ENCODE measurements around the gene DDX25.

The DDX25 gene

GRCh38 chr11:125887373-125888324 is 16.7 kb upstream of the DDX25 start, which contains the start of gene HYLS1:
Gene HYLS1 (plus strand): TSS chr11:125887668. CDS start chr11:125899369, 11,701 bp downstream.
- peak; percentile 77 for DNase-seq (ENCODE audit: low spot score)
- WGBS, 2 donors (ENCODE audit: extremely low coverage in 2 of 2, insufficient read length in 2 of 2, insufficient replicate concordance in 1 of 2) = no CpG with 5 or more reads among the region's 91 CpGs
- Histone ChIP-seq H2BK12ac (ENCODE audit: low read length) (peak within 1 kb of the TSS; percentile 84), H3K23ac (ENCODE audit: low read depth, low read length, poor library complexity) (peak within 1 kb of the TSS; percentile 97), H3K36me3 (replicated peaks in 1 of 2; ENCODE audit: control insufficient read depth in 2 of 2, insufficient read depth in 2 of 2, low read length in 2 of 2) (peaks cover 0 to under 1% of the 10 kb centered on the region in 2 donors), H3K4me3 (ENCODE audit: low read length in 2 of 2) (peak within 1 kb of the TSS in 1 of 2 donors; percentile 87), H4K8ac (ENCODE audit: low read depth, low read length) (peak within 1 kb of the TSS; percentile 52), H2BK120ac (ENCODE audit: low read depth, low read length) (no peak within 1 kb of the TSS), H3K18ac (ENCODE audit: low read length) (peak within 1 kb of the TSS; percentile 99), H3K14ac (ENCODE audit: low read length) (peak within 1 kb of the TSS; percentile 97), H2AFZ (ENCODE audit: low read length) (peak within 1 kb of the TSS; percentile 77), H2BK15ac (ENCODE audit: low read length) (peak within 1 kb of the TSS; percentile 100), H3K4ac (ENCODE audit: low read length) (peak within 1 kb of the TSS; percentile 76), H3K9me3 (replicated peaks in 1 of 2; ENCODE audit: control insufficient read depth in 2 of 2, insufficient read depth in 1 of 2, low read depth in 1 of 2, low read length in 2 of 2) (peaks cover 4 to 14% of the 10 kb centered on the region in 2 donors), H3K4me2 (ENCODE audit: insufficient read depth, low read length, poor library complexity, severe bottlenecking) (peak within 1 kb of the TSS; percentile 81), H4K91ac (ENCODE audit: low read depth, low read length, poor library complexity) (peak within 1 kb of the TSS; percentile 72), H2BK5ac (ENCODE audit: low read length) (peak within 1 kb of the TSS; percentile 88), H3K79me1 (ENCODE audit: low read depth, low read length) (no peaks in the 10 kb centered on the region), H3K4me1 (ENCODE audit: control insufficient read depth in 2 of 2, insufficient read depth in 1 of 2, low read depth in 1 of 2, low read length in 2 of 2) (no peaks in the 10 kb centered on the region), H3K27me3 (ENCODE audit: control insufficient read depth in 3 of 3, insufficient read depth in 3 of 3, low read depth in 1 of 3, low read length in 3 of 3) (no peaks in the 10 kb centered on the region), H2AK5ac (ENCODE audit: low read depth, low read length) (peak within 1 kb of the TSS; percentile 84), H3K9ac (ENCODE audit: low read depth, low read length, poor library complexity) (peak within 1 kb of the TSS; percentile 98), H3K27ac (replicated peaks; ENCODE audit: low read length) (peak within 1 kb of the TSS; percentile 86)

- Histone ChIP-seq H3K14ac (ENCODE audit: low read length) (no peak overlapping the region), H4K91ac (ENCODE audit: low read depth, low read length, poor library complexity) (no peak overlapping the region), H3K4me3 (ENCODE audit: low read length in 2 of 2) (no peak overlapping the region), H4K8ac (ENCODE audit: low read depth, low read length) (no peak overlapping the region), H2AFZ (ENCODE audit: low read length) (no peak overlapping the region), H3K9me3 (replicated peaks in 1 of 2; ENCODE audit: control insufficient read depth in 2 of 2, insufficient read depth in 1 of 2, low read depth in 1 of 2, low read length in 2 of 2) (peaks cover 3 to 14% of the 10 kb centered on the region in 2 donors), H3K27ac (replicated peaks; ENCODE audit: low read length) (no peak overlapping the region), H2BK5ac (ENCODE audit: low read length) (no peak overlapping the region), H2BK120ac (ENCODE audit: low read depth, low read length) (no peak overlapping the region), H3K18ac (ENCODE audit: low read length) (no peak overlapping the region), H2BK12ac (ENCODE audit: low read length) (no peak overlapping the region), H3K79me1 (ENCODE audit: low read depth, low read length) (no peaks in the 10 kb centered on the region), H2BK15ac (ENCODE audit: low read length) (no peak overlapping the region), H3K4me1 (ENCODE audit: control insufficient read depth in 2 of 2, insufficient read depth in 1 of 2, low read depth in 1 of 2, low read length in 2 of 2) (no peaks in the 10 kb centered on the region), H3K9ac (ENCODE audit: low read depth, low read length, poor library complexity) (no peak overlapping the region), H3K27me3 (ENCODE audit: control insufficient read depth in 3 of 3, insufficient read depth in 3 of 3, low read depth in 1 of 3, low read length in 3 of 3) (no peaks in the 10 kb centered on the region), H3K4ac (ENCODE audit: low read length) (no peak overlapping the region), H3K4me2 (ENCODE audit: insufficient read depth, low read length, poor library complexity, severe bottlenecking) (no peak overlapping the region), H2AK5ac (ENCODE audit: low read depth, low read length) (no peak overlapping the region), H3K36me3 (replicated peaks in 1 of 2; ENCODE audit: control insufficient read depth in 2 of 2, insufficient read depth in 2 of 2, low read length in 2 of 2) (peaks cover 7 to 30% of the 10 kb centered on the region in 2 donors), H3K23ac (ENCODE audit: low read depth, low read length, poor library complexity) (no peak overlapping the region)
- DNase-seq (ENCODE audit: low spot score) = no peak
- no CpG with 5 or more reads among the region's 3 CpGs for WGBS, 2 donors (ENCODE audit: extremely low coverage in 2 of 2, insufficient read length in 2 of 2, insufficient replicate concordance in 1 of 2)
Measured at GRCh38 chr11:125890447-125891100, 13.7 kb upstream of the DDX25 start.

- Histone ChIP-seq H3K4ac (ENCODE audit: low read length) (no peak overlapping the region), H2AFZ (ENCODE audit: low read length) (no peak overlapping the region), H2BK12ac (ENCODE audit: low read length) (no peak overlapping the region), H3K14ac (ENCODE audit: low read length) (no peak overlapping the region), H3K36me3 (replicated peaks in 1 of 2; ENCODE audit: control insufficient read depth in 2 of 2, insufficient read depth in 2 of 2, low read length in 2 of 2) (peaks cover 9 to 40% of the 10 kb centered on the region in 2 donors), H3K23ac (ENCODE audit: low read depth, low read length, poor library complexity) (no peak overlapping the region), H3K79me1 (ENCODE audit: low read depth, low read length) (no peaks in the 10 kb centered on the region), H4K91ac (ENCODE audit: low read depth, low read length, poor library complexity) (no peak overlapping the region), H3K9ac (ENCODE audit: low read depth, low read length, poor library complexity) (no peak overlapping the region), H4K8ac (ENCODE audit: low read depth, low read length) (no peak overlapping the region), H3K4me2 (ENCODE audit: insufficient read depth, low read length, poor library complexity, severe bottlenecking) (no peak overlapping the region), H2AK5ac (ENCODE audit: low read depth, low read length) (no peak overlapping the region), H3K18ac (ENCODE audit: low read length) (no peak overlapping the region), H3K4me1 (ENCODE audit: control insufficient read depth in 2 of 2, insufficient read depth in 1 of 2, low read depth in 1 of 2, low read length in 2 of 2) (no peaks in the 10 kb centered on the region), H2BK15ac (ENCODE audit: low read length) (no peak overlapping the region), H2BK120ac (ENCODE audit: low read depth, low read length) (no peak overlapping the region), H3K9me3 (replicated peaks in 1 of 2; ENCODE audit: control insufficient read depth in 2 of 2, insufficient read depth in 1 of 2, low read depth in 1 of 2, low read length in 2 of 2) (peaks cover 0 to 10% of the 10 kb centered on the region in 2 donors), H3K4me3 (ENCODE audit: low read length in 2 of 2) (no peak overlapping the region), H3K27me3 (ENCODE audit: control insufficient read depth in 3 of 3, insufficient read depth in 3 of 3, low read depth in 1 of 3, low read length in 3 of 3) (no peaks in the 10 kb centered on the region), H2BK5ac (ENCODE audit: low read length) (no peak overlapping the region), H3K27ac (replicated peaks; ENCODE audit: low read length) (no peak overlapping the region)
- no peak for DNase-seq (ENCODE audit: low spot score)
Measured at GRCh38 chr11:125892071-125892470, 12.2 kb upstream of the DDX25 start.

- H3K27ac ChIP-seq (replicated peaks; ENCODE audit: low read length) = no peak overlapping the region
Measured at GRCh38 chr11:125892994-125893393, 11.3 kb upstream of the DDX25 start.

More at GRCh38 chr11:125892994-125893393, 11.3 kb upstream of the DDX25 start:
- DNase-seq (ENCODE audit: low spot score) = no peak
- H2BK12ac ChIP-seq (ENCODE audit: low read length) = no peak overlapping the region
- no peak overlapping the region for H3K14ac ChIP-seq (ENCODE audit: low read length)
- no peak overlapping the region for H2AFZ ChIP-seq (ENCODE audit: low read length)
- H3K18ac ChIP-seq (ENCODE audit: low read length) = no peak overlapping the region
- no peak overlapping the region for H3K23ac ChIP-seq (ENCODE audit: low read depth, low read length, poor library complexity)
- no peaks in the 10 kb centered on the region for H3K4me1 ChIP-seq (ENCODE audit: control insufficient read depth in 2 of 2, insufficient read depth in 1 of 2, low read depth in 1 of 2, low read length in 2 of 2)
- H2BK5ac ChIP-seq (ENCODE audit: low read length) = no peak overlapping the region
- no peaks in the 10 kb centered on the region for H3K79me1 ChIP-seq (ENCODE audit: low read depth, low read length)
- H3K9me3 ChIP-seq (replicated peaks in 1 of 2; ENCODE audit: control insufficient read depth in 2 of 2, insufficient read depth in 1 of 2, low read depth in 1 of 2, low read length in 2 of 2) = peaks cover 0 to 2% of the 10 kb centered on the region in 2 donors
- no peak overlapping the region for H4K8ac ChIP-seq (ENCODE audit: low read depth, low read length)
- peaks cover 9 to 40% of the 10 kb centered on the region in 2 donors for H3K36me3 ChIP-seq (replicated peaks in 1 of 2; ENCODE audit: control insufficient read depth in 2 of 2, insufficient read depth in 2 of 2, low read length in 2 of 2)
- H2AK5ac ChIP-seq (ENCODE audit: low read depth, low read length) = no peak overlapping the region
- no peak overlapping the region for H3K4me2 ChIP-seq (ENCODE audit: insufficient read depth, low read length, poor library complexity, severe bottlenecking)
- H3K4me3 ChIP-seq (ENCODE audit: low read length in 2 of 2) = no peak overlapping the region
- H3K27me3 ChIP-seq (ENCODE audit: control insufficient read depth in 3 of 3, insufficient read depth in 3 of 3, low read depth in 1 of 3, low read length in 3 of 3) = no peaks in the 10 kb centered on the region
- H3K4ac ChIP-seq (ENCODE audit: low read length) = no peak overlapping the region
- H4K91ac ChIP-seq (ENCODE audit: low read depth, low read length, poor library complexity) = no peak overlapping the region
- no peak overlapping the region for H2BK15ac ChIP-seq (ENCODE audit: low read length)
- H2BK120ac ChIP-seq (ENCODE audit: low read depth, low read length) = no peak overlapping the region
- H3K9ac ChIP-seq (ENCODE audit: low read depth, low read length, poor library complexity) = no peak overlapping the region
